ENCODE measurements around the gene ALX4.

DNA sequence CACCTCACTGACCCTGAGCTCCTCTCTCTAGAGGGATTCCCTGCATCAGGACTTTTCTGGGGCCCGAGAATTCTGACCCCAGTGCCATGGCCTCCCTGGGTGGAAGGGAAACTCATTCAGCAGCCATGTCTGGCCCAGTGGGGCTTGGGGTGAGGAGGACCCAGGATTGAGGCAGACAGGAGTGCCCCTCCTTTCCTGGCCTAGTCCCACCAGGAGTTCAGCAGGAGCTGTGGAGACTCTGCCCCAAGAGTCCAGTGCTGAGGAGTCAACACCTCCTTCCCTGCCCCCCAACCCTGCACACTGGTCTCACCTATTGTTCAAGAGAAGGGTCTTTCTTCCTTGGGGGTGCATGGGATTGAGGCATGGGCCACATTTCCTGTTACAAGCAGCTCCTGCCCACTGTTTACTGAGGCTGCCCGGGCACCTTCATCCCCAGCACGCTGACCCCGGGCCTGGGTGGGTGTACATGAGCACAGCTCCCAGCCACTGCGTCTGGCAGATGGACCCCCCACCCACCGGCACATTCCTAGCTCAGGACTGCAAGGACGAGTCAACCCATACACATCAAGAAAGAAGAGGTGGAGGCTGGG is 33.9 kb downstream of the ALX4 start:
- no peak for TF ChIP-seq POLR2A (IDR thresholded peaks at IDR 0.05; ENCODE audit: low read depth, low read length)
- no peak for TF ChIP-seq POLR2AphosphoS5 (IDR thresholded peaks at IDR 0.05; ENCODE audit: low read depth, low read length)
- TF ChIP-seq SPI1 (IDR thresholded peaks at IDR 0.05; ENCODE audit: low read depth, low read length): no peak
- no peak for TF ChIP-seq TAF1 (IDR thresholded peaks at IDR 0.05; ENCODE audit: low read depth, low read length)
- TF ChIP-seq POU2F2 (IDR thresholded peaks at IDR 0.05; ENCODE audit: low read depth, low read length): no peak
- TF ChIP-seq PAX5 (IDR thresholded peaks at IDR 0.05; ENCODE audit: insufficient read depth, low read length, severe bottlenecking): no peak

Data from GM12891 (cell line).